SHP77 treated with DMSO at 0.1 percent for 48 hours (cell line): ENCODE results near the gene SREBF2.

Experiments
- DNase-seq: peaks from one replicate; lab custom pipeline; 2025; lab: John Stamatoyannopoulos, UW

The SREBF2 gene

GRCh38 chr22:41922328-41922727 lies 89.4 kb downstream of the SREBF2 start:
- no peak for DNase-seq

- DNase-seq, result no peak
Measured at GRCh38 chr22:41922940-41923594, 90.2 kb downstream of the SREBF2 start.

GRCh38 chr22:41923595-41924276 lies 90.8 kb downstream of the SREBF2 start:
- DNase-seq, result no peak

GRCh38 chr22:41925783-41926460 lies 93.0 kb downstream of the SREBF2 start:
- no peak for DNase-seq

GRCh38 chr22:41927813-41928212 lies 94.9 kb downstream of the SREBF2 start:
- DNase-seq, result no peak

GRCh38 chr22:41928593-41929417 lies 95.9 kb downstream of the SREBF2 start:
- DNase-seq, result no peak

GRCh38 chr22:41929418-41929810 lies 96.5 kb downstream of the SREBF2 start:
- DNase-seq, result peak; percentile 48

- DNase-seq, result no peak
Measured at GRCh38 chr22:41931701-41932269, 98.9 kb downstream of the SREBF2 start.

GRCh38 chr22:41932353-41932752 lies 99.4 kb downstream of the SREBF2 start:
- DNase-seq, result no peak

GRCh38 chr22:41933411-41934177 lies 100.7 kb downstream of the SREBF2 start:
- no peak for DNase-seq

- DNase-seq, result no peak
Measured at GRCh38 chr22:41934284-41935014, 101.5 kb downstream of the SREBF2 start.

GRCh38 chr22:41935015-41935351 lies 102.1 kb downstream of the SREBF2 start:
- no peak for DNase-seq

- DNase-seq, result no peak
Measured at GRCh38 chr22:41935509-41935908, 102.6 kb downstream of the SREBF2 start.

- DNase-seq, result no peak
Measured at GRCh38 chr22:41936894-41937169, 103.9 kb downstream of the SREBF2 start.

GRCh38 chr22:41939981-41940831 lies 107.3 kb downstream of the SREBF2 start:
- no peak for DNase-seq

GRCh38 chr22:41940832-41941765 lies 108.2 kb downstream of the SREBF2 start:
- peak; percentile 21 for DNase-seq

- DNase-seq, result no peak
Measured at GRCh38 chr22:41943661-41944209, 110.8 kb downstream of the SREBF2 start.

- peak; percentile 95 for DNase-seq
Measured at GRCh38 chr22:41946629-41947423, 113.9 kb downstream of the SREBF2 start, which contains the start of gene CENPM. Gene CENPM, minus strand, starts transcription at chr22:41947152. Its CDS starts 76 bp downstream, at chr22:41947076.
